Neural cell (in vitro differentiated cells): ENCODE results near the gene IFI6. TPM values are rescaled to one million over a fixed set of nuclear protein-coding genes. Genes with fewer than 3 reads are reported as not detected.
A peak's percentile ranks its signal among the peaks of the same experiment; 100 is the strongest.

Experiments
- H2AFZ ChIP-seq: fragments of 200-600, 300-800 bp; sonication (generic), shearing (Covaris generic); 2 replicates; pipeline ENCODE4 v1.6.0; 2014; ENCODE audit warnings: low read depth, mild to moderate bottlenecking, antibody characterized with exemption, low read length, moderate library complexity
- H3F3A ChIP-seq: fragments of 200-600 bp; shearing (Covaris generic); 2 replicates; pipeline ENCODE4 v1.6.1; 2016; ENCODE audit warnings: mild to moderate bottlenecking, moderate library complexity, mixed read lengths, antibody characterized with exemption, low read length; ENCODE audit not compliant: insufficient read depth, poor library complexity, severe bottlenecking
- H3K27ac ChIP-seq: fragments of 200-600, 300-800 bp; sonication (generic), shearing (Covaris generic); 2 replicates; pipeline ENCODE4 v1.5.1; 2014; ENCODE audit warnings: mild to moderate bottlenecking, low read length, moderate library complexity
- H3K27me3 ChIP-seq: fragments of 300-800, 200-600 bp; sonication (generic), shearing (Covaris generic); 2 replicates; pipeline ENCODE4 v1.6.0; 2014; ENCODE audit warnings: mild to moderate bottlenecking, low read depth, low read length, moderate library complexity; ENCODE audit not compliant: insufficient read depth
- H3K36me3 ChIP-seq: fragments of 300-800, 200-600 bp; sonication (generic), shearing (Covaris generic); 2 replicates; pipeline ENCODE4 v1.5.1; 2014; ENCODE audit warnings: mild to moderate bottlenecking, antibody characterized with exemption, low read length, moderate library complexity; ENCODE audit not compliant: insufficient read depth
- H3K4me2 ChIP-seq: fragments of 300-800, 200-600 bp; sonication (generic), shearing (Covaris generic); 2 replicates; pipeline ENCODE4 v1.6.0; 2014; ENCODE audit warnings: mild to moderate bottlenecking, low read length
- H3K4me3 ChIP-seq: fragments of 300-800, 200-600 bp; sonication (generic), shearing (Covaris generic); 2 replicates; pipeline ENCODE4 v1.5.1; 2014; ENCODE audit warnings: mild to moderate bottlenecking, low read length, moderate library complexity
- H3K79me2 ChIP-seq: fragments of 200-600 bp; shearing (Covaris generic); replicated peaks from 2 replicates; pipeline ENCODE4 v1.6.0; 2014; ENCODE audit warnings: mild to moderate bottlenecking, low read length, moderate library complexity; ENCODE audit not compliant: insufficient read depth
- H3K9ac ChIP-seq: fragments of 300-800, 200-600 bp; sonication (generic), shearing (Covaris generic); 2 replicates; pipeline ENCODE4 v1.6.1; 2016; ENCODE audit warnings: mild to moderate bottlenecking, low read length, mixed read lengths
- H3K9me2 ChIP-seq: fragments of 200-600 bp; shearing (Covaris generic); 2 replicates; pipeline ENCODE4 v1.6.1; 2016; ENCODE audit warnings: mild to moderate bottlenecking, low read length, mixed read lengths; ENCODE audit not compliant: insufficient read depth
- H3K9me3 ChIP-seq: fragments of 200-600, 300-800 bp; sonication (generic), shearing (Covaris generic); 2 replicates; pipeline ENCODE4 v1.6.1; 2016; ENCODE audit warnings: mild to moderate bottlenecking, mixed run types, low read length, moderate library complexity, mixed read lengths
- H4K20me1 ChIP-seq: fragments of 200-600 bp; shearing (Covaris generic); 2 replicates; pipeline ENCODE4 v1.6.1; 2016; ENCODE audit warnings: mild to moderate bottlenecking, mixed run types; ENCODE audit not compliant: insufficient read depth
- EP300 ChIP-seq: fragments of 450-650 bp; conservative IDR thresholded peaks from 2 replicates; pipeline ENCODE4 v1.6.1; 2014; ENCODE audit warnings: antibody characterized with exemption, mild to moderate bottlenecking, moderate library complexity; ENCODE audit not compliant: poor library complexity, severe bottlenecking
- EZH2 ChIP-seq: fragments of 200-600, 300-800 bp; shearing (Covaris generic), sonication (generic); IDR thresholded peaks from 2 replicates; pipeline ENCODE4 v1.6.1; 2014; ENCODE audit warnings: antibody characterized with exemption, low read length, borderline replicate concordance, mild to moderate bottlenecking; ENCODE audit not compliant: insufficient read depth, poor library complexity, severe bottlenecking
- MXI1 ChIP-seq: fragments of 450-650 bp; conservative IDR thresholded peaks from 2 replicates; pipeline ENCODE4 v1.6.1; 2014; ENCODE audit warnings: antibody characterized with exemption, mild to moderate bottlenecking; ENCODE audit not compliant: poor library complexity, severe bottlenecking
- POLR2AphosphoS5 ChIP-seq: IDR thresholded peaks from 2 replicates; pipeline ENCODE4 v1.6.1; 2012
- RAD21 ChIP-seq: fragments of 450-650 bp; conservative IDR thresholded peaks from 2 replicates; pipeline ENCODE4 v1.6.1; 2014; ENCODE audit warnings: antibody characterized with exemption, mild to moderate bottlenecking, moderate library complexity
- SMC3 ChIP-seq: fragments of 450-650 bp; conservative IDR thresholded peaks from 2 replicates; pipeline ENCODE4 v1.6.1; 2014; ENCODE audit warnings: antibody characterized with exemption, mild to moderate bottlenecking, moderate library complexity; ENCODE audit not compliant: poor library complexity
- TAF1 ChIP-seq: IDR thresholded peaks from 2 replicates; pipeline ENCODE4 v1.6.1; 2012; ENCODE audit warnings: low read depth
- polyA plus RNA-seq: library from polyadenylated mRNA; depleted of rRNA; stranded (reverse); fragments of >200 nt; gene quantifications from 2 replicates; pipeline ENCODE4 v1.2.3, GENCODE V29; 2014
- TF ChIP-seq, protein P1 (sequence below): fragments of 450-650 bp; IDR thresholded peaks from 2 replicates; pipeline ENCODE4 v1.5.1; 2014; ENCODE audit warnings: antibody characterized with exemption, mild to moderate bottlenecking, moderate library complexity; ENCODE audit not compliant: poor library complexity, severe bottlenecking
- TF ChIP-seq, protein P2 (sequence below): IDR thresholded peaks from 2 replicates; pipeline ENCODE4 v1.6.1; 2012; ENCODE audit warnings: borderline replicate concordance

The IFI6 gene
- polyA plus RNA-seq, 1 donor from 2014 or later: 0.35 TPM

DNA sequence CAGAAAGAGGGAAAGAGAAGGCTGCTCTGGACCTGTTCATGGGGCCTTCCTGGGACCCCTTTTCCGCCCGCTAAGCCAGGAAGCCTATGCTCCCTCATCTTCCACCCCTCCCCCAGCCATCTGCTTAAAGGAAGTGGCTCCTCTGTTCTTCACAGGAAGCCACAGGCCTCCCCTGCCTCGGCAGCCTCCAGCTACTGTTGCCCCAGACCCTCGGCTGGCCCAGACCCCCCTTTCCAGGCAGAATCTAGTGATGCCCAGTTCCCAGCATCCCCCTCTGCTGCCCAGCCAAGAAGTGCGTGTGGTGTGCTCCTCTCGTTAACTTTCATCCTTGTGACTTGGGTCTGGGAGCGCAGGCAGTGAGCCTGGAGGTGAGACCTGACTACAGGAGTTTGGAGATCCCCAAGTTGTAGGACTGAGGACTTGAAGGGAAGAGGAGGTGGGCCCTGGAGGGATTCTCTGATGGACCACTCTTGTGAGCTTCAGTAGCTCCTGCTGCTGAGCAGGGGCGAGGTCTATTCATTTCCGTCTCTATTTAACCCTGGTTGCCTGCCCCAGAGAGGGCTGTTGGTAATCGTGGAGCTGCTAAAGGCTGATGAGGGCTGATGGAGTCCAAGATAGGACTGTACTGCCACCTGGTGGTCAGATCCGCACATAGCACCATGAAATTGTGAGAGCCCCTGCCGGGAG lies 9.1 kb downstream of the IFI6 start:
- H3K27me3 ChIP-seq: peaks cover 17% of the 10 kb centered on the region
- H2AFZ ChIP-seq: no peak overlapping the region
- H3K9ac ChIP-seq: no peak overlapping the region
- H3K79me2 ChIP-seq: no peaks in the 10 kb centered on the region
- no peak overlapping the region for H3K27ac ChIP-seq
- H4K20me1 ChIP-seq: no peaks in the 10 kb centered on the region
- no peaks in the 10 kb centered on the region for H3F3A ChIP-seq
- H3K36me3 ChIP-seq: no peaks in the 10 kb centered on the region
- H3K4me2 ChIP-seq: no peak overlapping the region
- no peaks in the 10 kb centered on the region for H3K9me3 ChIP-seq
- TF ChIP-seq RAD21: peak; percentile 95
- TF ChIP-seq, protein P1, sequence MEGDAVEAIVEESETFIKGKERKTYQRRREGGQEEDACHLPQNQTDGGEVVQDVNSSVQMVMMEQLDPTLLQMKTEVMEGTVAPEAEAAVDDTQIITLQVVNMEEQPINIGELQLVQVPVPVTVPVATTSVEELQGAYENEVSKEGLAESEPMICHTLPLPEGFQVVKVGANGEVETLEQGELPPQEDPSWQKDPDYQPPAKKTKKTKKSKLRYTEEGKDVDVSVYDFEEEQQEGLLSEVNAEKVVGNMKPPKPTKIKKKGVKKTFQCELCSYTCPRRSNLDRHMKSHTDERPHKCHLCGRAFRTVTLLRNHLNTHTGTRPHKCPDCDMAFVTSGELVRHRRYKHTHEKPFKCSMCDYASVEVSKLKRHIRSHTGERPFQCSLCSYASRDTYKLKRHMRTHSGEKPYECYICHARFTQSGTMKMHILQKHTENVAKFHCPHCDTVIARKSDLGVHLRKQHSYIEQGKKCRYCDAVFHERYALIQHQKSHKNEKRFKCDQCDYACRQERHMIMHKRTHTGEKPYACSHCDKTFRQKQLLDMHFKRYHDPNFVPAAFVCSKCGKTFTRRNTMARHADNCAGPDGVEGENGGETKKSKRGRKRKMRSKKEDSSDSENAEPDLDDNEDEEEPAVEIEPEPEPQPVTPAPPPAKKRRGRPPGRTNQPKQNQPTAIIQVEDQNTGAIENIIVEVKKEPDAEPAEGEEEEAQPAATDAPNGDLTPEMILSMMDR: peak; percentile 95
- TF ChIP-seq MXI1: no peak
- TF ChIP-seq SMC3: peak; percentile 95
- no peaks in the 10 kb centered on the region for H3K9me2 ChIP-seq
- no peak overlapping the region for H3K4me3 ChIP-seq

DNA sequence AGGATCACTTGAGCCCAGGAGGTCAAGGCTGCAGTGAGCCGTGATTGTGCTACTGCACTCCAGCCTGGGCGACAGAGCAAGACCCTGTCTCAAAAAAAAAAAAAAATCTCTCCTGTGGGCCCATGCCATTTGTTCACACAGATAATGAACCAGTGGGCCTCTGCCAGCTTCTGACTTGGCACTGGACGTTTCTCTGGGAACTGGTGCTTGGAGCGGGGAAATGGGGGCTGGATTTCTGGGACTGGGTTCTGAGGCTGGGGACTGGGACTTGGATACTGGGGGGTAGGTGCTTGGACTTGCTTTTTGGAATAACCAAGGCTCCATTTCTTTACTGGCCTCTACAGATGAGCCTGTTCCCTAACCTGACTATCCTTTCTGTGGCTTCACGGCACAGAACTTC lies 9.7 kb downstream of the IFI6 start:
- no peaks in the 10 kb centered on the region for H3F3A ChIP-seq
- H2AFZ ChIP-seq: no peak overlapping the region
- no peaks in the 10 kb centered on the region for H4K20me1 ChIP-seq
- no peaks in the 10 kb centered on the region for H3K9me3 ChIP-seq
- no peak for TF ChIP-seq MXI1
- TF ChIP-seq TAF1: no peak
- no peak for TF ChIP-seq RAD21
- no peak for TF ChIP-seq EZH2
- no peak for TF ChIP-seq EP300
- TF ChIP-seq, protein P2, sequence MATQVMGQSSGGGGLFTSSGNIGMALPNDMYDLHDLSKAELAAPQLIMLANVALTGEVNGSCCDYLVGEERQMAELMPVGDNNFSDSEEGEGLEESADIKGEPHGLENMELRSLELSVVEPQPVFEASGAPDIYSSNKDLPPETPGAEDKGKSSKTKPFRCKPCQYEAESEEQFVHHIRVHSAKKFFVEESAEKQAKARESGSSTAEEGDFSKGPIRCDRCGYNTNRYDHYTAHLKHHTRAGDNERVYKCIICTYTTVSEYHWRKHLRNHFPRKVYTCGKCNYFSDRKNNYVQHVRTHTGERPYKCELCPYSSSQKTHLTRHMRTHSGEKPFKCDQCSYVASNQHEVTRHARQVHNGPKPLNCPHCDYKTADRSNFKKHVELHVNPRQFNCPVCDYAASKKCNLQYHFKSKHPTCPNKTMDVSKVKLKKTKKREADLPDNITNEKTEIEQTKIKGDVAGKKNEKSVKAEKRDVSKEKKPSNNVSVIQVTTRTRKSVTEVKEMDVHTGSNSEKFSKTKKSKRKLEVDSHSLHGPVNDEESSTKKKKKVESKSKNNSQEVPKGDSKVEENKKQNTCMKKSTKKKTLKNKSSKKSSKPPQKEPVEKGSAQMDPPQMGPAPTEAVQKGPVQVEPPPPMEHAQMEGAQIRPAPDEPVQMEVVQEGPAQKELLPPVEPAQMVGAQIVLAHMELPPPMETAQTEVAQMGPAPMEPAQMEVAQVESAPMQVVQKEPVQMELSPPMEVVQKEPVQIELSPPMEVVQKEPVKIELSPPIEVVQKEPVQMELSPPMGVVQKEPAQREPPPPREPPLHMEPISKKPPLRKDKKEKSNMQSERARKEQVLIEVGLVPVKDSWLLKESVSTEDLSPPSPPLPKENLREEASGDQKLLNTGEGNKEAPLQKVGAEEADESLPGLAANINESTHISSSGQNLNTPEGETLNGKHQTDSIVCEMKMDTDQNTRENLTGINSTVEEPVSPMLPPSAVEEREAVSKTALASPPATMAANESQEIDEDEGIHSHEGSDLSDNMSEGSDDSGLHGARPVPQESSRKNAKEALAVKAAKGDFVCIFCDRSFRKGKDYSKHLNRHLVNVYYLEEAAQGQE: no peak
- no peak for TF ChIP-seq SMC3
- TF ChIP-seq, protein P1: no peak
- no peak for TF ChIP-seq POLR2AphosphoS5
- H3K4me2 ChIP-seq: no peak overlapping the region
- H3K36me3 ChIP-seq: no peaks in the 10 kb centered on the region
- no peaks in the 10 kb centered on the region for H3K9me2 ChIP-seq
- no peak overlapping the region for H3K9ac ChIP-seq
- peaks cover 17% of the 10 kb centered on the region for H3K27me3 ChIP-seq
- no peaks in the 10 kb centered on the region for H3K79me2 ChIP-seq
- H3K4me3 ChIP-seq: no peak overlapping the region
- no peak overlapping the region for H3K27ac ChIP-seq
